Measurements from ENCODE around the gene CHSY1.

GRCh38 chr15:101220060-101220459, 31.8 kb downstream of the CHSY1 start:
- TF ChIP-seq CTCF (IDR thresholded peaks at IDR 0.05) (no peak), POLR2A (IDR thresholded peaks at IDR 0.05) (no peak)
